ENCODE results near the gene CTNNA3.

DNA sequence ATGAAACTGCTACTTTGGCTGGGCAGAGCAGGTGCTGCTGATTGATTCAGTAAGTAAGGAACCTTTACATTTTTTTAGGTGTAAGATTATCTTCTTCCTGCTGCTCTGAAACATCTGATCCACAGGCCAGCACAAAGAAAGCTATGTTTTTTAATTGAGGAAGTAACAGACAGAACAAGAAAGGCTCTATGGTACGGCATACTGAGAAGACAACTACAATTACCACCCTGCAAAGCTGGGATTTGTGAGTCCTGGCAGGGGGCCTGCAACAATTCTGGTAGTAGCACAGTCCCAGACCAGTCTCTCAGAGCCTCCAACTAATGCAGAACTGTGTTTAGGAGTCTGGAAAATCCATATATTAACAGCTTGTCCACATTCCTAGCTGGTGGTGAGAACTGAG, 873.2 kb downstream of the CTNNA3 start:
- TF ChIP-seq, protein P1, sequence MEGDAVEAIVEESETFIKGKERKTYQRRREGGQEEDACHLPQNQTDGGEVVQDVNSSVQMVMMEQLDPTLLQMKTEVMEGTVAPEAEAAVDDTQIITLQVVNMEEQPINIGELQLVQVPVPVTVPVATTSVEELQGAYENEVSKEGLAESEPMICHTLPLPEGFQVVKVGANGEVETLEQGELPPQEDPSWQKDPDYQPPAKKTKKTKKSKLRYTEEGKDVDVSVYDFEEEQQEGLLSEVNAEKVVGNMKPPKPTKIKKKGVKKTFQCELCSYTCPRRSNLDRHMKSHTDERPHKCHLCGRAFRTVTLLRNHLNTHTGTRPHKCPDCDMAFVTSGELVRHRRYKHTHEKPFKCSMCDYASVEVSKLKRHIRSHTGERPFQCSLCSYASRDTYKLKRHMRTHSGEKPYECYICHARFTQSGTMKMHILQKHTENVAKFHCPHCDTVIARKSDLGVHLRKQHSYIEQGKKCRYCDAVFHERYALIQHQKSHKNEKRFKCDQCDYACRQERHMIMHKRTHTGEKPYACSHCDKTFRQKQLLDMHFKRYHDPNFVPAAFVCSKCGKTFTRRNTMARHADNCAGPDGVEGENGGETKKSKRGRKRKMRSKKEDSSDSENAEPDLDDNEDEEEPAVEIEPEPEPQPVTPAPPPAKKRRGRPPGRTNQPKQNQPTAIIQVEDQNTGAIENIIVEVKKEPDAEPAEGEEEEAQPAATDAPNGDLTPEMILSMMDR (IDR thresholded peaks at IDR 0.05 in 4 of 5, conservative IDR thresholded peaks at IDR 0.05 in 1 of 5), result no peak
- TF ChIP-seq POLR2A (IDR thresholded peaks at IDR 0.05), result no peak
